ENCODE results near the gene PDE6B. TPM values are rescaled to one million over a fixed set of nuclear protein-coding genes. Genes with fewer than 3 reads are reported as not detected.

Gene PDE6B
- total RNA-seq, 1 experiment from 2014 or later = not detected

DNA sequence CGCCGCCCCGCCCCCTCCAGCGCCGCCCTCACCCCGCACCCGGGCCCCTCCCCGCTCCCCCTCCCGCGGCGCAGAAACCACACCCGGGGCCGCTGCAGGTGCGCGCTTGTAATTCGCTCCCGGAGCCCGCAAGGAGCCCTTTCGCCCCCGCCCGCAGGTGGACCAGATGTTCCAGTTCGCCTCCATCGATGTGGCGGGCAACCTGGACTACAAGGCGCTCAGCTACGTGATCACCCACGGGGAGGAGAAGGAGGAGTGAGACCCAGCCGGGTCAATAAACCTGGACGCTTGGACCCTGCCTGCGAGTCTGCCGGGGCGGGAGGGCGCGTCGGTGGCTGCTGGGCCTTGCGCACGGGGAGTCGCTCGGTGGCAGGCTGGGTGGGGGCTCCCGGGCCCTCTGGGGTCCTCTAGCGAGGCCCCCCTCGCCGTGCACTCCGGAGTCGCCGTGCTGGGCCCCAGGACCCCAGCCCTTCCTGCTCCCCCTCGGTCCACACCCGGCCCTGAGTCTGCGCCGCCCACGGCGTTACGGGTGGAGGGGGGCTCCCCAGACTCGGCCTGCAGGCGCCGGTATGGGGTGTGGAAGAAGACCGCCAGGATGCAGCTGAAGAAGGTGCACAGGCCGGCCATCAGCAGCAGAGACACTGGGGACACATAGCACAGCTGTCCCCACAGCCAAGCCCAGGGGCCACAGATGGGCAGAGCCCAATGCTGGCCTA is 56.5 kb downstream of the PDE6B start:
- Mint-ChIP-seq H3K27me3 (ENCODE audit: insufficient read depth, unreplicated experiment) (no peaks in the 10 kb centered on the region), H3K9me3 (ENCODE audit: unreplicated experiment) (no peaks in the 10 kb centered on the region), H3K27ac (ENCODE audit: low read depth, unreplicated experiment) (no peak overlapping the region), H3K36me3 (ENCODE audit: insufficient read depth, unreplicated experiment) (peaks cover 12% of the 10 kb centered on the region), H3K4me1 (ENCODE audit: insufficient read depth, unreplicated experiment) (peaks cover 9% of the 10 kb centered on the region), H3K4me3 (ENCODE audit: unreplicated experiment) (peak overlapping the region; percentile 44)
- CTCF ChIA-PET = interaction anchor here (1.0 kb wide), 1 partner anchor 79 kb away, joined by 3 read pairs; no protein-coding TSS in a partner anchor
- intact Hi-C loops (cut with micrococcal nuclease) = no loop called here
- POLR2A ChIA-PET = interaction anchor here (0.7 kb wide), 1 partner anchor 51 kb away, joined by 3 read pairs; no protein-coding TSS in a partner anchor
- TF ChIP-seq, protein P1, sequence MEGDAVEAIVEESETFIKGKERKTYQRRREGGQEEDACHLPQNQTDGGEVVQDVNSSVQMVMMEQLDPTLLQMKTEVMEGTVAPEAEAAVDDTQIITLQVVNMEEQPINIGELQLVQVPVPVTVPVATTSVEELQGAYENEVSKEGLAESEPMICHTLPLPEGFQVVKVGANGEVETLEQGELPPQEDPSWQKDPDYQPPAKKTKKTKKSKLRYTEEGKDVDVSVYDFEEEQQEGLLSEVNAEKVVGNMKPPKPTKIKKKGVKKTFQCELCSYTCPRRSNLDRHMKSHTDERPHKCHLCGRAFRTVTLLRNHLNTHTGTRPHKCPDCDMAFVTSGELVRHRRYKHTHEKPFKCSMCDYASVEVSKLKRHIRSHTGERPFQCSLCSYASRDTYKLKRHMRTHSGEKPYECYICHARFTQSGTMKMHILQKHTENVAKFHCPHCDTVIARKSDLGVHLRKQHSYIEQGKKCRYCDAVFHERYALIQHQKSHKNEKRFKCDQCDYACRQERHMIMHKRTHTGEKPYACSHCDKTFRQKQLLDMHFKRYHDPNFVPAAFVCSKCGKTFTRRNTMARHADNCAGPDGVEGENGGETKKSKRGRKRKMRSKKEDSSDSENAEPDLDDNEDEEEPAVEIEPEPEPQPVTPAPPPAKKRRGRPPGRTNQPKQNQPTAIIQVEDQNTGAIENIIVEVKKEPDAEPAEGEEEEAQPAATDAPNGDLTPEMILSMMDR (IDR thresholded peaks at IDR 0.05; ENCODE audit: unreplicated experiment) = no peak
- BruUV-seq (replicated peaks) = no TSS peak
- peak; percentile 47 for DNase-seq (ENCODE audit: unreplicated experiment)

DNA sequence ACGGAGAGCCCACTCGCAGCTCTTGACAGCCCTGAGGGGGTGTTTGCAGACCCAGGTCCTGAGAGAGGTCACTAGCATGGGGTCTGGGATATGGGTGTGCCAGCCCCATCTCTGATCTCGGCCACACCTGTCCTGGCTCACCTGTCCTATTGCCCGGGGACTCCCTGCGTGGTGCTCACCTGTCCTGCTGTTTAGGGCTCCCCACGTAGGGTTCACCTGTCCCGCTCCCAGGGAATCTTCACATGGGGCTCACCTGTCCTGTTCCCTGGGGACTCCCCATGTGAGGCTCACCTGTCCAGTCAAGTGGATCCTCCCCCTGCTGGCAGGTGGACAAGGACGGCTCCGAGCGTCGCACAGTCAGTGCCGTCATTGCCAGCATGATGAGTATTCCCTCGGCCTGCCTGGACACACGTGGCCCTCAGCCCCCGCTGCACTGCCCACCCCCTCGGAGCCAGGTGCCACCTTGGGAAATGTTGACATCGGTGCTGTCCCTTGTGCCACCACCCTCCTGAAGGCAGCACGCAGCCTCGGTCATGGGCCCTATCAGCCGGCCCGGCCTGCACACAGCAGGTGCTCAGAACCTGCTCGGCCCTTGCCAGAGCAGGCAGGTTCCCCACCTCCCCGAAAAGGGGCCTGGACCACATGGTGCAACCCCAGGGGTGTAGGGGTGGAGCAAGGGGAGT is 57.3 kb downstream of the PDE6B start:
- peaks cover 15% of the 10 kb centered on the region for H3K4me1 Mint-ChIP-seq (ENCODE audit: insufficient read depth, unreplicated experiment)
- no peak for DNase-seq (ENCODE audit: unreplicated experiment)
- BruUV-seq (replicated peaks) = no TSS peak
- no peak overlapping the region for H3K4me3 Mint-ChIP-seq (ENCODE audit: unreplicated experiment)
- H3K27ac Mint-ChIP-seq (ENCODE audit: low read depth, unreplicated experiment) = no peak overlapping the region
- POLR2A ChIA-PET = no interaction called here
- H3K9me3 Mint-ChIP-seq (ENCODE audit: unreplicated experiment) = no peaks in the 10 kb centered on the region
- TF ChIP-seq, protein P1 (IDR thresholded peaks at IDR 0.05; ENCODE audit: unreplicated experiment) = no peak
- CTCF ChIA-PET = no interaction called here
- no peaks in the 10 kb centered on the region for H3K27me3 Mint-ChIP-seq (ENCODE audit: insufficient read depth, unreplicated experiment)
- intact Hi-C loops (cut with micrococcal nuclease) = no loop called here
- H3K36me3 Mint-ChIP-seq (ENCODE audit: insufficient read depth, unreplicated experiment) = peaks cover 12% of the 10 kb centered on the region

DNA sequence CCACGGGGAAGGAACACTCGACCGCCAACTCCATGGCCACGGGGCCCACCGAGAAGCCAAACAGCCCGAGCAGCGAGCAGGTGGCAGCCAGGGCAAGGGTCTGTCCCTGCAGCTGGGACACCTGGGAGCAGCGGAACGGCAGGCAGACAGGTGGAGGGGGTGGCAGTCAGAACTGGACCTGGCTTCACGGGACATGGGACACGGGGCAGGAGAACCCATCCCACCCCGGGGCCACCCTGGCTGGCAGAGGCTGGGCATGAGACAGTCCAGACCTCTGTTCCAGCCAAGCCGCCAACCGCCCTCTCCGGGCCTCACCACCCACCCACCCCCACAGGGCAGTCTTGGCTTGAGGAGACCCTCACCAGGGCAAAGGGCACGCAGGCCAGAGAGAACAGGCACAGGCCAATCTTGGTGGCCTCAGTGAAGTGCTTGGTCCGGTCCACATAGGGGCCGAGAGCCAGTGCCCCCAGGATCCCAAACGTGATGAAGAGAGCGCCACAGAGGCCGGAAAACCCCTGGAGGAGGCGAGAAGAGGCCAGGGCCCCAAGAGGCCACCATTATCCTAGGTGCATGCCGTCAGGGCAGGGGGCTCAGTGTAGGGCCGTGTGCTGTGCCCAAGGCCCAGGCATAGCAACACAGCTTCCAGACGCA is 58.0 kb downstream of the PDE6B start:
- POLR2A ChIA-PET = no interaction called here
- Mint-ChIP-seq H3K9me3 (ENCODE audit: unreplicated experiment) (no peaks in the 10 kb centered on the region), H3K4me3 (ENCODE audit: unreplicated experiment) (no peak overlapping the region), H3K27ac (ENCODE audit: low read depth, unreplicated experiment) (no peak overlapping the region), H3K4me1 (ENCODE audit: insufficient read depth, unreplicated experiment) (peaks cover 11% of the 10 kb centered on the region), H3K27me3 (ENCODE audit: insufficient read depth, unreplicated experiment) (no peaks in the 10 kb centered on the region), H3K36me3 (ENCODE audit: insufficient read depth, unreplicated experiment) (peaks cover 8% of the 10 kb centered on the region)
- BruUV-seq (replicated peaks) = no TSS peak
- no peak for DNase-seq (ENCODE audit: unreplicated experiment)
- intact Hi-C loops (cut with micrococcal nuclease) = no loop called here
- TF ChIP-seq, protein P1 (IDR thresholded peaks at IDR 0.05; ENCODE audit: unreplicated experiment) = no peak
- CTCF ChIA-PET = interaction anchor here (0.6 to 2.0 kb wide), 5 partner anchors 8 to 34 kb away, joined by 3 to 7 read pairs (median 3); no protein-coding TSS in a partner anchor

DNA sequence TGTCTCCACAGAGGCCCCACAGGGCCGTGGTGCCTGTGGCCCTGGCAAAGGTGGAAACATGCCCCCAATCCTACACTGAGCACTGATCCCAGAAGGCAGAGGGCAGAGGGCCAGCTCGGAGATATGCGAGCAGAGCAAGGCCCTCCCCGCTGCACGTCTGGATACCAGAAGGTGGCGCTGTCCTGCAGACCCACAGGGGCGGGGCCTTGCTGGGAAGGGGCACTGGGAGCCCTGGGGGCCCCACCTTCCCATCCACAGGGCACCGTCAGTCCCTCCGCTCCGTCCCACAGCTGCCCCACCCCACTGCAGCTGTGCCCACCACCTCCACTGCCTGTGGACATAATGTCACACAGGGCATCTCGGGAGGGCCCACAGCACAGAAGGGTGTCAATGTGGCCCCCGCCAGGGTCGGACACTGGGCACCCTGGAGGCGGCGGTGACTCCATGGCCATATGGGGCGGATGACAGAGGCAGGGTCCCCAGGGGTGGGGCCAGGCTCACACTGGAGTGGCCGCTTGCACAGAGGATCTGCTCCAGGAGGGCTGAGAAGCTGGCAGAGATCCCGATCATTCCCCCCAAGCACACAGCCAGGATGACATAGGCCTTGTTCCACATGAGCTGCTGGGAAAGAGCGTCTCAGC is 58.7 kb downstream of the PDE6B start:
- intact Hi-C loops (cut with micrococcal nuclease) = no loop called here
- ChIA-PET CTCF (interaction anchor here (0.6 to 2.0 kb wide), 7 partner anchors 9 to 73 kb away, joined by 3 to 7 read pairs (median 3); no protein-coding TSS in a partner anchor), POLR2A (no interaction called here)
- TF ChIP-seq, protein P1 (IDR thresholded peaks at IDR 0.05; ENCODE audit: unreplicated experiment) = peak; percentile 55
- peak; percentile 71 for DNase-seq (ENCODE audit: unreplicated experiment)
- peaks cover 5% of the 10 kb centered on the region for H3K36me3 Mint-ChIP-seq (ENCODE audit: insufficient read depth, unreplicated experiment)
- H3K27me3 Mint-ChIP-seq (ENCODE audit: insufficient read depth, unreplicated experiment) = no peaks in the 10 kb centered on the region
- peaks cover 11% of the 10 kb centered on the region for H3K4me1 Mint-ChIP-seq (ENCODE audit: insufficient read depth, unreplicated experiment)
- no peak overlapping the region for H3K4me3 Mint-ChIP-seq (ENCODE audit: unreplicated experiment)
- no TSS peak for BruUV-seq (replicated peaks)
- no peaks in the 10 kb centered on the region for H3K9me3 Mint-ChIP-seq (ENCODE audit: unreplicated experiment)
- H3K27ac Mint-ChIP-seq (ENCODE audit: low read depth, unreplicated experiment) = no peak overlapping the region

All from MCF 10A (cell line).